ENCODE data around the gene RBM47.

GRCh38 chr4:40423735-40424134 lies 205.9 kb downstream of the RBM47 start:
- no peak for TF ChIP-seq POLR2A (IDR thresholded peaks at IDR 0.05)
- TF ChIP-seq CTCF (IDR thresholded peaks at IDR 0.05) = no peak
- TF ChIP-seq EP300 (IDR thresholded peaks at IDR 0.05) = no peak
- TF ChIP-seq POLR2AphosphoS5 (IDR thresholded peaks at IDR 0.05) = no peak
